ENCODE data around the gene YAP1.

The YAP1 gene

GRCh38 chr11:102138670-102139069 lies 28.4 kb downstream of the YAP1 start:
- no peak overlapping the region for H3K27ac ChIP-seq
- TF ChIP-seq, protein P1, sequence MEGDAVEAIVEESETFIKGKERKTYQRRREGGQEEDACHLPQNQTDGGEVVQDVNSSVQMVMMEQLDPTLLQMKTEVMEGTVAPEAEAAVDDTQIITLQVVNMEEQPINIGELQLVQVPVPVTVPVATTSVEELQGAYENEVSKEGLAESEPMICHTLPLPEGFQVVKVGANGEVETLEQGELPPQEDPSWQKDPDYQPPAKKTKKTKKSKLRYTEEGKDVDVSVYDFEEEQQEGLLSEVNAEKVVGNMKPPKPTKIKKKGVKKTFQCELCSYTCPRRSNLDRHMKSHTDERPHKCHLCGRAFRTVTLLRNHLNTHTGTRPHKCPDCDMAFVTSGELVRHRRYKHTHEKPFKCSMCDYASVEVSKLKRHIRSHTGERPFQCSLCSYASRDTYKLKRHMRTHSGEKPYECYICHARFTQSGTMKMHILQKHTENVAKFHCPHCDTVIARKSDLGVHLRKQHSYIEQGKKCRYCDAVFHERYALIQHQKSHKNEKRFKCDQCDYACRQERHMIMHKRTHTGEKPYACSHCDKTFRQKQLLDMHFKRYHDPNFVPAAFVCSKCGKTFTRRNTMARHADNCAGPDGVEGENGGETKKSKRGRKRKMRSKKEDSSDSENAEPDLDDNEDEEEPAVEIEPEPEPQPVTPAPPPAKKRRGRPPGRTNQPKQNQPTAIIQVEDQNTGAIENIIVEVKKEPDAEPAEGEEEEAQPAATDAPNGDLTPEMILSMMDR (conservative IDR thresholded peaks at IDR 0.05), result no peak

DNA sequence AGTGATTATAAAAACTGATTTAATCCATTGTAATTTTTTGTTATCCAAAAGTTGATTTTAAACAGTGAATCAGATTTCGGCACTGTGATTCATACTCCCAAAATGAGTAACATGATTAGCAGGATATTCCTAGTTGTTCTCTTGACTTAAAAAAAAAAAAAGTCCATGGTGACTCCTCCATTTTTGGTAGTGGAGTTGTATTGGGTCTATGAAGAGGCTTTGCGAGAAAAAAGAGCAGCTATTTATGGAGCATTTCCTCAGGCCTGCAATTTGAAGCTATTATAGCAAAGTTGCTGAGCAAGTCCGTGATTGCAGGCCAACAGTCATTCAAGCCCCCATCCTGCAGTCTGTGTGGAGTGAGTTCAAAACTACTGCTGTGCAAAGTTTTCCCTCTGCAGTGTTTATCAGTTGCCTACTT lies 28.8 kb downstream of the YAP1 start:
- no peak overlapping the region for H3K27ac ChIP-seq
- TF ChIP-seq, protein P1 (conservative IDR thresholded peaks at IDR 0.05), result no peak

DNA sequence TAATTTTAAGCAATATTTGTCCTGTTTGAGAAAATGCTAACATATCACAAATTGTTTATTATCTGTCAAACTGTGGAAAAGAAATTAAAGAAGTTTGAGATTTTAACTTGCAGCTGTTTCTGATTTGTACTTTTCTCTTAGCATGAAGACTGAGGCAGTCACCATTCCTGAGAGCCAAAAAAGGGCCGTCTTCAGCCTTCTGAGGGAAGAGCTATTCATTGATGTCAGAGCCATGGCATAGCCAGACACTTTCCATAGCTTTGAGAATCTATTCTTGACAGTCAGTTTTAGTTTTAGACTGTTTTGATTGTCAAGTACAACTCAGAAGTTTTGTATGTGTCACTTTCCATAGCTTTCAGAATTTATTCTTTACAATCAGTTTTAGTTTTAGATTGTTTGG lies 32.1 kb downstream of the YAP1 start:
- H3K27ac ChIP-seq, result no peak overlapping the region
- TF ChIP-seq, protein P1 (conservative IDR thresholded peaks at IDR 0.05), result no peak

DNA sequence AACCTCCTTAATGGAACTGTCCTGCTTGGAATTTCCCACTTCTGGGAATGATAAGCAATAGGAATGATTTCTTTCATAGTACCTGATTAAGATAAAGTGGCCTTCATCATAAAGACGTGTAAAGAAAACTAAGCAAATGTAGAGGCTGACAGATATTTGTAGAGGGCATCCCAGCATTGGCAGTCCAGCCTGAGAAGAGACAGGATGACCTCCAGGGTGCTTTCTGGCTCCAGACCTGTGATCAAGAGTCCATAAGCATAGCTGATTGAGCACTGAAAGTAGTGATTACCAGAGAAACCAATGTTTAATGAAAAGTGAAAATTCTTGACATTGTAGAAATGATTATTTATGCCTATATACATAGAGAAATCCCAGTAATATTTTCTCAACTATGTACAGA lies 33.6 kb downstream of the YAP1 start:
- no peak overlapping the region for H3K27ac ChIP-seq
- TF ChIP-seq, protein P1 (conservative IDR thresholded peaks at IDR 0.05), result no peak

GRCh38 chr11:102144357-102145355 lies 34.4 kb downstream of the YAP1 start:
- no peak overlapping the region for H3K27ac ChIP-seq
- TF ChIP-seq, protein P1 (conservative IDR thresholded peaks at IDR 0.05), result no peak

- TF ChIP-seq, protein P1 (conservative IDR thresholded peaks at IDR 0.05), result no peak
- H3K27ac ChIP-seq, result no peak overlapping the region
Measured at GRCh38 chr11:102147015-102147414, 36.8 kb downstream of the YAP1 start.

DNA sequence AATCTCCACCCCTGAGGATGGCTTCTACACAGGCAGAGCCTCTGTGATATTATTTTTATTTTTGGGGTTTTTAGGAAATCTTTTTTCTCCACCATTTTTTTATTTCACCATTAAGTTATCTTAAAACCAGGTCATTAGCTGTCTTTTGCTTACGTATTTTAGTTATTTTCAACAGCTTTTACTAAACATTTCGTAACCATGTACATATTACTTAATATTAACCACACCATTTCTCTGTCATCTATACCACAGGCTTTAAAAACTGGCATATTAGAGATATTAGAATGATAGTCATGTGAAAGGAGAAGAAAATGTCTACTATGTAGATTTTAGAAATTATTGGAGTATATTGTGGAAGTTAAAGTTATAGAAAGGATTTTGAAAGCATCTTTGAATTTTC lies 37.4 kb downstream of the YAP1 start:
- no peak overlapping the region for H3K27ac ChIP-seq
- TF ChIP-seq, protein P1 (conservative IDR thresholded peaks at IDR 0.05), result no peak

Measured in VCaP (cell line).